Osteocyte (in vitro differentiated cells): ENCODE results near the gene TERT. TPM values are rescaled to one million over a fixed set of nuclear protein-coding genes. Genes with fewer than 3 reads are reported as not detected.

Experiments
- DNase-seq: peaks from one replicate; pipeline ENCODE4 v3.0.0; 2021; ENCODE audit warnings: mixed read lengths; ENCODE audit not compliant: unreplicated experiment; ENCODE audit errors: extremely low spot score
- H3K27ac Mint-ChIP-seq: one replicate; pipeline ENCODE4 v1.8.0; 2021; ENCODE audit warnings: mild to moderate bottlenecking, mixed read lengths; ENCODE audit not compliant: unreplicated experiment
- H3K27me3 Mint-ChIP-seq: one replicate; pipeline ENCODE4 v1.8.0; 2021; ENCODE audit warnings: mixed read lengths; ENCODE audit not compliant: unreplicated experiment
- H3K36me3 Mint-ChIP-seq: one replicate; pipeline ENCODE4 v1.8.0; 2021; ENCODE audit warnings: mixed read lengths; ENCODE audit not compliant: unreplicated experiment
- H3K4me1 Mint-ChIP-seq: one replicate; pipeline ENCODE4 v1.8.0; 2021; ENCODE audit warnings: mixed read lengths; ENCODE audit not compliant: unreplicated experiment
- H3K4me3 Mint-ChIP-seq: one replicate; pipeline ENCODE4 v1.8.0; 2021; ENCODE audit warnings: mild to moderate bottlenecking, moderate library complexity, mixed read lengths; ENCODE audit not compliant: unreplicated experiment
- H3K9me3 Mint-ChIP-seq: one replicate; pipeline ENCODE4 v1.8.0; 2021; ENCODE audit warnings: mixed read lengths; ENCODE audit not compliant: unreplicated experiment
- CTCF ChIP-seq: fragments of 200-600 bp; sonication (generic); IDR thresholded peaks from 2 replicates; pipeline ENCODE4 v1.5.0; 2021; ENCODE audit warnings: antibody characterized with exemption, mild to moderate bottlenecking, moderate library complexity
- total RNA-seq: library from RNA; stranded (reverse); gene quantifications from 2 replicates; pipeline ENCODE4 v1.2.1, GENCODE V29; 2021

Gene TERT
- total RNA-seq, 1 donor from 2014 or later: not detected

- Mint-ChIP-seq H3K9me3 (no peaks in the 10 kb centered on the region), H3K27ac (no peak overlapping the region), H3K4me1 (no peaks in the 10 kb centered on the region), H3K4me3 (no peak overlapping the region), H3K27me3 (no peaks in the 10 kb centered on the region), H3K36me3 (no peaks in the 10 kb centered on the region)
- no peak for DNase-seq
- TF ChIP-seq CTCF: no peak
Observed at GRCh38 chr5:1253456-1254105, 41.3 kb downstream of the TERT start.

DNA sequence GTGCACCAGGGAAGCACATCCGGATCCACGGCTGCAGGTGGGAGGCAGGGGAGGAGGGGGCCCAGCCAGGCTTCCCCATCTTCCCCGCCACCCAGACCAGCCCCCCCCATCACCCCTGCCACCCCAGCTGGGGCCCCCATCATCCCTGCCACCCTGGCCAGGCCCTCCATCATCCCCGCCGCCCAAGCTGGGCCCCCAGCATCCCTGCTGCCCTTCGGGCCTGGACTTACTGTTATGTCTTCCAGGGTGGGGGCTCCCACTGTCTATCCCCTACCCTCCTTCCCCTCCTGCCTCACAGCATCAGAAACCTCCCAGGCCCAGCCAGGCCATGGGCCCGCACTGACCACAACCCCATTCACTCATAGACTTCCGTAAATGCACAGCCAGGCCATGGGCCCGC is 42.2 kb downstream of the TERT start:
- H3K27me3 Mint-ChIP-seq: no peaks in the 10 kb centered on the region
- H3K4me3 Mint-ChIP-seq: no peak overlapping the region
- DNase-seq: no peak
- H3K36me3 Mint-ChIP-seq: no peaks in the 10 kb centered on the region
- no peaks in the 10 kb centered on the region for H3K9me3 Mint-ChIP-seq
- no peak for TF ChIP-seq CTCF
- H3K27ac Mint-ChIP-seq: no peak overlapping the region
- H3K4me1 Mint-ChIP-seq: no peaks in the 10 kb centered on the region

GRCh38 chr5:1251678-1252580 is 42.9 kb downstream of the TERT start:
- no peak for DNase-seq
- no peaks in the 10 kb centered on the region for H3K36me3 Mint-ChIP-seq
- H3K27me3 Mint-ChIP-seq: no peaks in the 10 kb centered on the region
- no peak overlapping the region for H3K4me3 Mint-ChIP-seq
- H3K27ac Mint-ChIP-seq: no peak overlapping the region
- no peaks in the 10 kb centered on the region for H3K9me3 Mint-ChIP-seq
- no peak for TF ChIP-seq CTCF
- no peaks in the 10 kb centered on the region for H3K4me1 Mint-ChIP-seq

DNA sequence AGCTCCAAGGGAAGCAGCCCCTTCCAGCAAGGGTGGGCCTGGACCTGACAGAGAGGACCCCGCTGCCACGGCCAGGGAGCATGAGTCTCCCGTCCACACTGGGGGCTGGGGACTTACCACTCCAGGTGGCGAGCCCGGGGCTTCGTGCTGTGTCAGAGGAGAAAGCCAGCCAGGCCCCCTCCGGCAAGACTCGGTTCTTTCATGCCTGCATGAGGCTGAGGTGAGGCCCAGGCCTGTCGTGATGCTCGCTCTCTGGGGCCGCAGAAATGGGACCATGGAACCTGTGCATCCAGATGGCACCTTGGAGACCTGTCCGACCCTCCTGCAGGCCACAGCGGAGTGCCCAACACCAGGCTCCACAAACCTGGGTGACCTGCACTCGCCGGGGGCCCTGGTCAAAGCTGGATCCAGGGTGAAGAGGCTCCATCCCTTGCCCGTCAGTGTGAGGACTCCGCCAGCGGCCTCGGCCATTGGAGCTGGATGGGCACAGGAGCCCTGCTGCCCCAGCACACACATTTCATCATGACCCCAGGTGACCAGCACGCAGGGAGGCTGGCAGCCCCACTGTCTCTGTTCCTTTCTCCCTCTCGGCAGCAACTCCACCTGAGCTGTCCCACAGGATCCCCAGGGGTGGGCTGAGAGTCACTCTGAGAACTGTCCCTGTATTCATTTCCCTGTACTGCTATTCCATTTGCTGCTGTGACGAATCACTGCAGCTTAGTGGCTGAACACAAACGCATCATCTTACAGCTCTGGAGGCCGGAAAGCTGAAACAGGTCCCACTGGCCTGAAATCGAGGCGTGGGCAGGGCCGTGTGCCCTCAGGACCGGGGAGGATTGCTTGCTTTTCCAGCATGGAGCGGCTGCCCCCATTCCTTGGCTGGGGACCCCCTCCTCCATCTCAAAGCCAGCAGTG is 45.2 kb downstream of the TERT start:
- no peaks in the 10 kb centered on the region for H3K27me3 Mint-ChIP-seq
- H3K9me3 Mint-ChIP-seq: no peaks in the 10 kb centered on the region
- no peak for DNase-seq
- H3K4me1 Mint-ChIP-seq: no peaks in the 10 kb centered on the region
- H3K36me3 Mint-ChIP-seq: no peaks in the 10 kb centered on the region
- no peak for TF ChIP-seq CTCF
- H3K27ac Mint-ChIP-seq: no peak overlapping the region
- H3K4me3 Mint-ChIP-seq: no peak overlapping the region
